ENCODE data around the gene ADARB2. TPM values are rescaled to one million over a fixed set of nuclear protein-coding genes. Genes with fewer than 3 reads are reported as not detected.

Gene ADARB2
- total and polyA plus RNA-seq, 8 donors, result 0.41 to 0.92 (median 0.76) TPM

- H3K27me3 ChIP-seq, result no peaks in the 10 kb centered on the region
- DNase-seq, result no peak
- H3K9me3 ChIP-seq, result no peaks in the 10 kb centered on the region
- no peak for TF ChIP-seq CTCF (IDR thresholded peaks at IDR 0.05)
- intact Hi-C loops (cut with DNase I), result no loop called here
- H3K36me3 ChIP-seq, result no peaks in the 10 kb centered on the region
- no peak for ATAC-seq
- no peak overlapping the region for H3K27ac ChIP-seq
- H3K4me1 ChIP-seq, result no peaks in the 10 kb centered on the region
- no peak overlapping the region for H3K4me3 ChIP-seq
Observed at GRCh38 chr10:1217661-1218060, 519.7 kb downstream of the ADARB2 start.

- H3K27me3 ChIP-seq, result no peaks in the 10 kb centered on the region
- no peaks in the 10 kb centered on the region for H3K9me3 ChIP-seq
- ATAC-seq (no peak), DNase-seq (no peak)
- intact Hi-C loops (cut with DNase I), result no loop called here
- no peaks in the 10 kb centered on the region for H3K36me3 ChIP-seq
- no peak overlapping the region for H3K27ac ChIP-seq
- TF ChIP-seq CTCF (IDR thresholded peaks at IDR 0.05), result no peak
- H3K4me3 ChIP-seq, result no peak overlapping the region
- H3K4me1 ChIP-seq, result no peaks in the 10 kb centered on the region
Observed at GRCh38 chr10:1217237-1217587, 520.1 kb downstream of the ADARB2 start.

- Histone ChIP-seq H3K4me1 (no peaks in the 10 kb centered on the region), H3K27me3 (no peaks in the 10 kb centered on the region), H3K4me3 (no peak overlapping the region), H3K9me3 (no peaks in the 10 kb centered on the region), H3K36me3 (no peaks in the 10 kb centered on the region), H3K27ac (no peak overlapping the region)
- no peak for ATAC-seq
- no peak for DNase-seq
- intact Hi-C loops (cut with DNase I), result no loop called here
- no peak for TF ChIP-seq CTCF (IDR thresholded peaks at IDR 0.05)
Observed at GRCh38 chr10:1216574-1217236, 520.6 kb downstream of the ADARB2 start.

- H3K4me1 ChIP-seq, result no peaks in the 10 kb centered on the region
- no peaks in the 10 kb centered on the region for H3K27me3 ChIP-seq
- no peak for TF ChIP-seq CTCF (IDR thresholded peaks at IDR 0.05)
- no peak for ATAC-seq
- H3K36me3 ChIP-seq, result no peaks in the 10 kb centered on the region
- no peak overlapping the region for H3K27ac ChIP-seq
- H3K9me3 ChIP-seq, result no peaks in the 10 kb centered on the region
- no peak for DNase-seq
- no peak overlapping the region for H3K4me3 ChIP-seq
- intact Hi-C loops (cut with DNase I), result no loop called here
Observed at GRCh38 chr10:1215862-1216573, 521.3 kb downstream of the ADARB2 start.

GRCh38 chr10:1214882-1215540, 522.3 kb downstream of the ADARB2 start:
- Histone ChIP-seq H3K36me3 (no peaks in the 10 kb centered on the region), H3K9me3 (no peaks in the 10 kb centered on the region), H3K4me3 (no peak overlapping the region), H3K4me1 (no peaks in the 10 kb centered on the region), H3K27ac (no peak overlapping the region), H3K27me3 (peaks cover 0 to 5% of the 10 kb centered on the region in 2 donors)
- intact Hi-C loops (cut with DNase I), result no loop called here
- ATAC-seq, result no peak
- no peak for TF ChIP-seq CTCF (IDR thresholded peaks at IDR 0.05)
- no peak for DNase-seq
